Nephron progenitor cell (in vitro differentiated cells): ENCODE data around the gene RPP25L.
A peak's percentile ranks its signal among the peaks of the same experiment; 100 is the strongest.

Experiments used
- DNase-seq: peaks from one replicate; pipeline ENCODE4 v3.0.0; 2021
- H3K27ac Mint-ChIP-seq: 2 replicates; pipeline ENCODE4 v1.8.0; 2021; ENCODE audit warnings: mild to moderate bottlenecking, moderate library complexity, mixed read lengths
- H3K27me3 Mint-ChIP-seq: 2 replicates; pipeline ENCODE4 v1.8.0; 2021; ENCODE audit warnings: mild to moderate bottlenecking, low read depth, mixed read lengths; ENCODE audit not compliant: poor library complexity
- H3K36me3 Mint-ChIP-seq: 2 replicates; pipeline ENCODE4 v1.8.0; 2021; ENCODE audit warnings: low read depth, mixed read lengths
- H3K4me1 Mint-ChIP-seq: 2 replicates; pipeline ENCODE4 v1.8.0; 2021; ENCODE audit warnings: mixed read lengths
- H3K4me3 Mint-ChIP-seq: 2 replicates; pipeline ENCODE4 v1.8.0; 2021; ENCODE audit warnings: mild to moderate bottlenecking, moderate library complexity, mixed read lengths
- H3K9me3 Mint-ChIP-seq: 2 replicates; pipeline ENCODE4 v1.8.0; 2021; ENCODE audit warnings: mild to moderate bottlenecking, moderate library complexity, mixed read lengths
- CTCF ChIP-seq: fragments of 200-600 bp; sonication (generic); IDR thresholded peaks from 2 replicates; pipeline ENCODE4 v1.5.0; 2021; ENCODE audit warnings: antibody characterized with exemption

Gene RPP25L

GRCh38 chr9:34577400-34578240, 34.3 kb downstream of the RPP25L start:
- H3K4me3 Mint-ChIP-seq = peak overlapping the region; percentile 77
- DNase-seq = peak; percentile 76
- H3K9me3 Mint-ChIP-seq = no peaks in the 10 kb centered on the region
- no peak for TF ChIP-seq CTCF
- H3K4me1 Mint-ChIP-seq = peaks cover 94% of the 10 kb centered on the region
- H3K27ac Mint-ChIP-seq = peak overlapping the region; percentile 93
- no peaks in the 10 kb centered on the region for H3K36me3 Mint-ChIP-seq
- peaks cover 5% of the 10 kb centered on the region for H3K27me3 Mint-ChIP-seq

- peak overlapping the region; percentile 77 for H3K4me3 Mint-ChIP-seq
- DNase-seq = peak; percentile 83
- peaks cover 5% of the 10 kb centered on the region for H3K27me3 Mint-ChIP-seq
These were observed 35.1 kb downstream of the RPP25L start for GRCh38 chr9:34576597-34577399.

GRCh38 chr9:34575862-34576596, 35.9 kb downstream of the RPP25L start:
- no peak for TF ChIP-seq CTCF
- H3K27me3 Mint-ChIP-seq = peaks cover 5% of the 10 kb centered on the region
- H3K4me3 Mint-ChIP-seq = peak overlapping the region; percentile 64
- H3K36me3 Mint-ChIP-seq = no peaks in the 10 kb centered on the region
- H3K9me3 Mint-ChIP-seq = no peaks in the 10 kb centered on the region
- DNase-seq = no peak
- peak overlapping the region; percentile 36 for H3K27ac Mint-ChIP-seq
- H3K4me1 Mint-ChIP-seq = peaks cover 94% of the 10 kb centered on the region

More at GRCh38 chr9:34576597-34577399, 35.1 kb downstream of the RPP25L start:
- H3K27ac Mint-ChIP-seq = peak overlapping the region; percentile 93
- TF ChIP-seq CTCF = no peak
- H3K9me3 Mint-ChIP-seq = no peaks in the 10 kb centered on the region
- H3K36me3 Mint-ChIP-seq = no peaks in the 10 kb centered on the region
- H3K4me1 Mint-ChIP-seq = peaks cover 94% of the 10 kb centered on the region

GRCh38 chr9:34575241-34575640, 36.7 kb downstream of the RPP25L start:
- Mint-ChIP-seq H3K4me1 (peaks cover 94% of the 10 kb centered on the region), H3K9me3 (no peaks in the 10 kb centered on the region), H3K4me3 (no peak overlapping the region), H3K27me3 (peaks cover 3% of the 10 kb centered on the region), H3K27ac (no peak overlapping the region), H3K36me3 (no peaks in the 10 kb centered on the region)
- DNase-seq = no peak
- no peak for TF ChIP-seq CTCF

DNA sequence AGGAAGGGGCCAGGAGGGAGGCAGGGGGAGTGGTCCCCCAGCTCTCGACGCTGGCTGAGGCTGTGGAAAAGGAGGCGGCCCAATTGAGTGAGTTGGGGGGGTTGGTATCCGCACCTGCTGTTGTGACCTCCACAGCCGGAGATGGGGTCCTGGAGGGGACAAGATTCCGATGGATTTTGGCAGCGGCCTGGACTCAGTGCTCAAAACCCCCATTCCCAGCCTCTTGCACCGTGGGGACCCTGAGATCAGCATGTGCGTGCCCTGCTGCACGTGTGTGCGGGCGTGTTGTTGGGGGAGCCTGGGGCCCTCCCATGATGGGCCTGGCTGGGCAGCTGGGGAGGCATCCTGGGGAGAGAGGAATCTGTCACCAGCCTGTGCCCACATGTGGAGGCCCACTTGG, 37.3 kb downstream of the RPP25L start:
- Mint-ChIP-seq H3K27ac (no peak overlapping the region), H3K9me3 (no peaks in the 10 kb centered on the region), H3K4me3 (no peak overlapping the region), H3K36me3 (no peaks in the 10 kb centered on the region), H3K4me1 (peaks cover 94% of the 10 kb centered on the region), H3K27me3 (peaks cover 5% of the 10 kb centered on the region)
- no peak for TF ChIP-seq CTCF
- no peak for DNase-seq
